ENCODE results near the gene RNU6-9. TPM values are rescaled to one million over a fixed set of nuclear protein-coding genes. Genes with fewer than 3 reads are reported as not detected.
"Not testable (repeated sequence)": the region's sequence is repeated elsewhere in the genome, so short reads cannot be mapped to it uniquely, and the experiment has no call there.

RNU6-9 gene
- total RNA-seq, 1 donor from 2014 or later, result not detected

DNA sequence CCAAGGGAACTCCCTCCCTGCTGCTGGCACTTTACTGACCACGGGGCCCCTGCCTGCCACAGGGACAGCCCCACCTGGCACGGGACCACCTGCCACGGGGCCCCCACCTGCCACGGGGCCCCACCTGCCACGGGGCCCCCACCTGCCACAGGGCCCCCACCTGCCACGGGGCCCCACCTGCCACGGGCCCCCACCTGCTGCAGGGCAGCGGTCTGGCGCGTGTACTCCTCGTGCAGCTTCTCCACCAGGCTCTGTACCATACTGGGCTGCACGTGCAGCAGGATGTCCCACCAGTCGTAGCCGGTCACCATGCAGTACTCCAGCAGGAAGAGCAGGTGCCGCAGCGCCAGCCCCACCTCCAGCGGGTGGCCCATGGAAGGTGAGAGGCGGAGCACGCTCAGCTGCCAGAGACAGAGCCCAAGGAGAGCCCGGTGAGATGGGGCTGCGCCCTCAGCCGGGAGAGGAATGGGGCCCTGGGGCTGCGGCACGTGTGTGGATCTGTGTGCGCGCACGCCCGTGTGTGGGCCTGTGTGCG, 16.4 kb upstream of the RNU6-9 start:
- H3K27me3 Mint-ChIP-seq (ENCODE audit: low read depth), result no peaks in the 10 kb centered on the region
- DNase-seq (ENCODE audit: low spot score), result no peak
- no peak overlapping the region for H3K27ac Mint-ChIP-seq (ENCODE audit: unreplicated experiment)
- no peaks in the 10 kb centered on the region for H3K9me3 Mint-ChIP-seq (ENCODE audit: low read depth)
- peaks cover 10% of the 10 kb centered on the region for H3K36me3 Mint-ChIP-seq (ENCODE audit: low read depth)
- no peak overlapping the region for H3K4me3 Mint-ChIP-seq (ENCODE audit: unreplicated experiment)
- TF ChIP-seq, protein P1, sequence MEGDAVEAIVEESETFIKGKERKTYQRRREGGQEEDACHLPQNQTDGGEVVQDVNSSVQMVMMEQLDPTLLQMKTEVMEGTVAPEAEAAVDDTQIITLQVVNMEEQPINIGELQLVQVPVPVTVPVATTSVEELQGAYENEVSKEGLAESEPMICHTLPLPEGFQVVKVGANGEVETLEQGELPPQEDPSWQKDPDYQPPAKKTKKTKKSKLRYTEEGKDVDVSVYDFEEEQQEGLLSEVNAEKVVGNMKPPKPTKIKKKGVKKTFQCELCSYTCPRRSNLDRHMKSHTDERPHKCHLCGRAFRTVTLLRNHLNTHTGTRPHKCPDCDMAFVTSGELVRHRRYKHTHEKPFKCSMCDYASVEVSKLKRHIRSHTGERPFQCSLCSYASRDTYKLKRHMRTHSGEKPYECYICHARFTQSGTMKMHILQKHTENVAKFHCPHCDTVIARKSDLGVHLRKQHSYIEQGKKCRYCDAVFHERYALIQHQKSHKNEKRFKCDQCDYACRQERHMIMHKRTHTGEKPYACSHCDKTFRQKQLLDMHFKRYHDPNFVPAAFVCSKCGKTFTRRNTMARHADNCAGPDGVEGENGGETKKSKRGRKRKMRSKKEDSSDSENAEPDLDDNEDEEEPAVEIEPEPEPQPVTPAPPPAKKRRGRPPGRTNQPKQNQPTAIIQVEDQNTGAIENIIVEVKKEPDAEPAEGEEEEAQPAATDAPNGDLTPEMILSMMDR (IDR thresholded peaks at IDR 0.05), result no peak
- H3K4me1 Mint-ChIP-seq (ENCODE audit: low read depth), result peaks cover 7% of the 10 kb centered on the region

DNA sequence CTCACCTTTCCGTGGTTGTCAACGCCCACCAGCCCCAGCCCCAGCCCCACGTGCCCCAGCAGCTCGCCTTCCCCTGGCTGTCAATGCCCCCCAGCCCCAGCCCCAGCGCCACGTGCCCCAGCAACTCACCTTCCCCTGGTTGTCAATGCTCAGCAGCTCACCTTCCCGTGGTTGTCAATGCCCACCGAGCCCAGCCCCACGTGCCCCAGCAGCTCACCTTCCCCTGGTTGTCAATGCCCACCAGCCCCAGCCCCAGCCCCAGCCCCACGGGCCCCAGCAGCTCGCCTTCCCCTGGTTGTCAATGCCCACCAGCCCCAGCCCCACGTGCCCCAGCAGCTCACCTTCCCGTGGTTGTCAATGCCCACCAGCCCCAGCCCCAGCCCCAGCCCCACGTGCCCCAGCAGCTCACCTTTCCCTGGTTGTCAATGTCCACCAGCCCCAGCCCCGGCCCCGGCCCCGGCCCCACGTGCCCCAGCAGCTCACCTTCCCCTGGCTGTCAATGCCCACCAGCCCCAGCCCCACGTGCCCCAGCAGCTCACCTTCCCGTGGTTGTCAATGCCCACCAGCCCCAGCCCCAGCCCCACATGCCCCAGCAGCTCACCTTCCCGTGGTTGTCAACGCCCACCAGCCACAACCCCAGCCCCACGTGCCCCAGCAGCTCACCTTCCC, 15.2 kb upstream of the RNU6-9 start:
- H3K4me1 Mint-ChIP-seq (ENCODE audit: low read depth); DNase-seq (ENCODE audit: low spot score); H3K4me3 Mint-ChIP-seq (ENCODE audit: unreplicated experiment); H3K9me3 Mint-ChIP-seq (ENCODE audit: low read depth); H3K27ac Mint-ChIP-seq (ENCODE audit: unreplicated experiment); H3K27me3 Mint-ChIP-seq (ENCODE audit: low read depth): not testable (repeated sequence)
- peaks cover 12% of the 10 kb centered on the region for H3K36me3 Mint-ChIP-seq (ENCODE audit: low read depth)

DNA sequence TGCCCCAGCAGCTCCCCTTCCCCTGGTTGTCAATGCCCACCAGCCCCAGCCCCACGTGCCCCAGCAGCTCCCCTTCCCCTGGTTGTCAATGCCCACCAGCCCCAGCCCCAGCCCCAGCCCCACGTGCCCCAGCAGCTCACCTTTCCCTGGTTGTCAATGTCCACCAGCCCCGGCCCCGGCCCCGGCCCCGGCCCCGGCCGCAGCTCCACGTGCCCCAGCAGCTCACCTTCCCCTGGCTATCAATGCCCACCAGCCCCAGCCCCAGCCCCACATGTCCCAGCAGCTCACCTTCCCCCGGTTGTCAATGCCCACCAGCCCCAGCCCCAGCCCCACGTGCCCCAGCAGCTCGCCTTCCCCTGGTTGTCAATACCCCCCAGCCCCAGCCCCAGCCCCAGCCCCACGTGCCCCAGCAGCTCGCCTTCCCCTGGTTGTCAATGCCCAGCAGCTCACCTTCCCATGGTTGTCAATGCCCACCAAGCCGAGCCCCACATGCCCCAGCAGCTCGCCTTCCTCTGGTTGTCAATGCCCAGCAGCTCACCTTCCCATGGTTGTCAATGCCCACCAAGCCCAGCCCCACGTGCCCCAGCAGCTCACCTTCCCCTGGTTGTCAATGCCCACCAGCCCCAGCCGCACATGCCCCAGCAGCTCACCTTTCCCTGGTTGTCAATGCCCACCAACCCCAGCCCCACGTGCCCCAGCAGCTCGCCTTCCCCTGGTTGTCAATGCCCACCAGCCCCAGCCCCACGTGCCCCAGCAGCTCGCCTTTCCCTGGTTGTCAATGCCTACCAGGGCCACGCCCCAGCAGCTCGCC, 14.3 kb upstream of the RNU6-9 start:
- H3K4me1 Mint-ChIP-seq (ENCODE audit: low read depth); H3K27me3 Mint-ChIP-seq (ENCODE audit: low read depth); DNase-seq (ENCODE audit: low spot score); H3K4me3 Mint-ChIP-seq (ENCODE audit: unreplicated experiment); H3K27ac Mint-ChIP-seq (ENCODE audit: unreplicated experiment); H3K9me3 Mint-ChIP-seq (ENCODE audit: low read depth): not testable (repeated sequence)
- peaks cover 12% of the 10 kb centered on the region for H3K36me3 Mint-ChIP-seq (ENCODE audit: low read depth)

DNA sequence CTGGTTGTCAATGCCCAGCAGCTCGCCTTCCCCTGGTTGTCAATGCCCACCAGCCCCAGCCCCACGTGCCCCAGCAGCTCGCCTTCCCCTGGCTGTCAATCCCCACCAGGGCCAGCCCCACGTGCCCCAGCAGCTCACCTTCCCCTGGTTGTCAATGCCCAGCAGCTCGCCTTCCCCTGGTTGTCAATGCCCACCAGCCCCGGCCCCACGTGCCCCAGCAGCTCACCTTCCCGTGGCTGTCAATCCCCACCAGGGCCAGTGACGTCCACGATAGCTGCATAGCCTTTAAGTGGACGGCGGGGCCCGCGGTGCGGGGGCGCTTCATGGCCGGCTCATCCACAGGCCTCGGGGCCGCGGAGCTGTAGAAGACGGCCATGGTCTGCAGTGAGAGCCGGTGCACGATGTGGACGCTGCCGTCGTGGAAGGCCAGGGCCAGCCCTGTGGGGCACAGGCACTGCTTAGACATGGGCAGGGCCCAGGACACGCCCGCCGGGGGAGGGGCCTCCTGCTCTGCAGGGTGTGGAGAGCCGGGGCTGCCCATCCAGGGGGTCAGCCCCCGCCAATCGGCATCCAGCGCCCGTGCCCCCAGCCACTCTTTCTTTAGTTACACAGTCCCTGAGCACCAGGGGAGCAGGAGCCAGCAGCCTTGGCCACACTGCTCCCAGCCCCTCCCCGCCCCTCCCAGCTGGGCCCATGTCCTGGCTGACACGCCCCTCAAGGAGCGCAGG, 13.4 kb upstream of the RNU6-9 start:
- TF ChIP-seq, protein P1 (IDR thresholded peaks at IDR 0.05), result no peak
- no peaks in the 10 kb centered on the region for H3K27me3 Mint-ChIP-seq (ENCODE audit: low read depth)
- no peak overlapping the region for H3K4me3 Mint-ChIP-seq (ENCODE audit: unreplicated experiment)
- H3K4me1 Mint-ChIP-seq (ENCODE audit: low read depth), result no peaks in the 10 kb centered on the region
- peaks cover 12% of the 10 kb centered on the region for H3K36me3 Mint-ChIP-seq (ENCODE audit: low read depth)
- H3K27ac Mint-ChIP-seq (ENCODE audit: unreplicated experiment), result no peak overlapping the region
- no peak for DNase-seq (ENCODE audit: low spot score)
- no peaks in the 10 kb centered on the region for H3K9me3 Mint-ChIP-seq (ENCODE audit: low read depth)

DNA sequence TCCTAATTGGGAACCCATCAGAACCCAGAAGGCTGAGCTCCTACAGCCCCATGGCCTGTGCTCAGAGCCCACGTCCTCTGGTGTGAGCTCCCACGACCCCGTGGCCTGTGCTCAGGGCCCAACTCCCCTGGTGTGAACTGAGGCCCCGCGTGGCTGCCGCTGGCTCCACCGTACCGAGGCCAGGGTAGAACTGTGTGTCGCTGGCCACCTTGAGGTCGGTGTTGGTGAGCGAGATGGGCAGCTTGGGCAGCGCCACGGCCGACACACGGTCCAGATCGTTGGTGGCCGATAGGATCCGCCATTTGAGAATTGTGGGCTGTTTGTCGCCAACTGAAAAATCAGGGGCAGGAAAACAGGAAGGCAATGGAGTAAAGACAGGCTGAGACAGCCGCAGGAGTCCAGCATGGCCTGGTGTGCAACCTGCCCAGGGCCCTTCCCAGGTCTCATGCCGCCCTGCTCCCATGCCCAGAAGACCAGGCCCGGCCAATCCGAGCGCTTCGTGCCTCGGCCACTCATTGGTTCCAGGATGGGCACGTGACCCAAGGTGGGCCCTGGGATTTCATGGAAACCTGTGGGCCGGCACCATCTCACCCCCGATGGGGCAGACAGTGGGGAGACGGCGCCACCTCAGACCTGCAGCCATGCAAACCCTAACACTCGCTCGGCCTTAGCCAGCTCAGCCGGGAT, 11.8 kb upstream of the RNU6-9 start:
- no peak for DNase-seq (ENCODE audit: low spot score)
- Mint-ChIP-seq H3K36me3 (ENCODE audit: low read depth) (peaks cover 6% of the 10 kb centered on the region), H3K4me3 (ENCODE audit: unreplicated experiment) (no peak overlapping the region), H3K27ac (ENCODE audit: unreplicated experiment) (no peak overlapping the region), H3K27me3 (ENCODE audit: low read depth) (no peaks in the 10 kb centered on the region), H3K4me1 (ENCODE audit: low read depth) (no peaks in the 10 kb centered on the region), H3K9me3 (ENCODE audit: low read depth) (no peaks in the 10 kb centered on the region)
- TF ChIP-seq, protein P1 (IDR thresholded peaks at IDR 0.05), result no peak
